Measurements from ENCODE around the gene DNAJC13. TPM values are rescaled to one million over a fixed set of nuclear protein-coding genes. Genes with fewer than 3 reads are reported as not detected.

Gene DNAJC13
- total RNA-seq, 1 experiment from 2014 or later, result 34.8 TPM

- DNase-seq (ENCODE audit: low spot score), result no peak
These were observed 12.1 kb upstream of the DNAJC13 start for GRCh38 chr3:132405188-132405587.

- DNase-seq (ENCODE audit: low spot score), result no peak
These were observed 11.5 kb upstream of the DNAJC13 start for GRCh38 chr3:132405609-132406299.

- no peak for DNase-seq (ENCODE audit: low spot score)
These were observed 10.7 kb upstream of the DNAJC13 start for GRCh38 chr3:132406587-132406986.

GRCh38 chr3:132407025-132407424 lies 10.3 kb upstream of the DNAJC13 start:
- no peak for DNase-seq (ENCODE audit: low spot score)

- no peak for DNase-seq (ENCODE audit: low spot score)
These were observed 2.5 kb upstream of the DNAJC13 start for GRCh38 chr3:132414841-132415240.

- DNase-seq (ENCODE audit: low spot score), result no peak
These were observed 1.1 kb upstream of the DNAJC13 start for GRCh38 chr3:132416161-132416560.

GRCh38 chr3:132417695-132418411 lies 551 bp downstream of the DNAJC13 start:
- DNase-seq (ENCODE audit: low spot score), result peak; percentile 80

GRCh38 chr3:132418916-132419315 lies 1.6 kb downstream of the DNAJC13 start:
- no peak for DNase-seq (ENCODE audit: low spot score)

GRCh38 chr3:132421832-132422231 lies 4.5 kb downstream of the DNAJC13 start:
- DNase-seq (ENCODE audit: low spot score), result no peak

- no peak for DNase-seq (ENCODE audit: low spot score)
These were observed 5.2 kb downstream of the DNAJC13 start for GRCh38 chr3:132422531-132422930.

- peak; percentile 74 for DNase-seq (ENCODE audit: low spot score)
These were observed 15.3 kb downstream of the DNAJC13 start for GRCh38 chr3:132432639-132433038.

GRCh38 chr3:132433121-132433520 lies 15.8 kb downstream of the DNAJC13 start:
- no peak for DNase-seq (ENCODE audit: low spot score)

- DNase-seq (ENCODE audit: low spot score), result no peak
These were observed 18.1 kb downstream of the DNAJC13 start for GRCh38 chr3:132435224-132435910.

- DNase-seq (ENCODE audit: low spot score), result no peak
These were observed 18.7 kb downstream of the DNAJC13 start for GRCh38 chr3:132435911-132436425.

- no peak for DNase-seq (ENCODE audit: low spot score)
These were observed 26.1 kb downstream of the DNAJC13 start for GRCh38 chr3:132443421-132443820.

- DNase-seq (ENCODE audit: low spot score), result no peak
These were observed 27.1 kb downstream of the DNAJC13 start for GRCh38 chr3:132444383-132444782.

GRCh38 chr3:132445817-132446216 lies 28.5 kb downstream of the DNAJC13 start:
- peak; percentile 82 for DNase-seq (ENCODE audit: low spot score)

- DNase-seq (ENCODE audit: low spot score), result no peak
These were observed 31.1 kb downstream of the DNAJC13 start for GRCh38 chr3:132448216-132448961.

GRCh38 chr3:132456136-132456535 lies 38.8 kb downstream of the DNAJC13 start:
- no peak for DNase-seq (ENCODE audit: low spot score)

- DNase-seq (ENCODE audit: low spot score), result no peak
These were observed 39.3 kb downstream of the DNAJC13 start for GRCh38 chr3:132456571-132456970.

GRCh38 chr3:132457286-132457685 lies 40.0 kb downstream of the DNAJC13 start:
- DNase-seq (ENCODE audit: low spot score), result no peak

GRCh38 chr3:132459551-132459950 lies 42.2 kb downstream of the DNAJC13 start:
- DNase-seq (ENCODE audit: low spot score), result no peak

All from H4 (cell line).